ENCODE measurements around the gene NCKAP1.

The NCKAP1 gene

DNA sequence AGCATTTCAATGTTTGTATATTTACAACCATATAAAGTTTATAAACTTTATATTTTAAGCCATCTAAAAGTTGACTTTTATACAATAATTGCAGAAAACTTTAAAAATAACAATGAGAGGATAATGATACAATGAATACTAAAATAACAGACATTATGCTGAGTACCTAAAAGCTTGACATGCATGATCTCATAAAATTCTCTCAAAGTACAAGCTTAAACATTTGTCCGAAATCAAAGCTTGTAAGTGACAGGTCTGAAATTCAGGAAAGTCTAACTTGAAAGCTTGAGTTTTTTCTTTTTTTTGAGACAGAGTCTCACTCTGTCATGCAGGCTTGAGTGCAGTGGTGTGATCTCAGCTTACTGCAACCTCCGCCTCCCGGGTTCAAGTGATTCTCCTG lies 87.7 kb downstream of the NCKAP1 start:
- no peak for DNase-seq

DNA sequence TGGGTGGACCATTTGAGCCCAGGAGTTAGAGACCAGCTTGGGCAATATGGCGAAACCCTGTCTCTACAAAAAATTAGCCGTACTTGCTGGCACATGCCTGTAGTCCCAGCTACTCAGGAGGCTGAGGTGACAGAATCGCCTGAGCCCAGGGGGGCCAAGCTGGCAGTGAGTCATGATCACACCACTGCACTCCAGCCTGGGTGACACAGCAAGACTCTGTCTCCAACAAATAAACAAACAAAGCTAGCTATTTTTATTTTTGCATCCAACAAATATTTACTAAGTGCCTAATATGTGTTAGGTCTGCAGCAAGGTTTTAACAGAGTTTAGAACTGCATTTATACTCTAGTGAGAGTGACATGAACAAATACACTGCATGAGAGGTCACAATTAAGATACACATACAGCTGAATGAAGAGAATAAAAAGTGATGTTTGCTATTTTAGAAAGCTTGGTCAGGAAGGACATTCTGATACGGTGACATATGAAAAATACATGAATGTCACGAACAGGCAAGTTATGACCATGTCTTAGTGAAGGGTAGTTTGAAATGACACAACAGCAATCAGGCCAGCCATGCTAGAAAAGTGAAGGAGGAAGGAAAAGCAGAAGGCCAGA lies 88.6 kb downstream of the NCKAP1 start:
- DNase-seq, result no peak

DNA sequence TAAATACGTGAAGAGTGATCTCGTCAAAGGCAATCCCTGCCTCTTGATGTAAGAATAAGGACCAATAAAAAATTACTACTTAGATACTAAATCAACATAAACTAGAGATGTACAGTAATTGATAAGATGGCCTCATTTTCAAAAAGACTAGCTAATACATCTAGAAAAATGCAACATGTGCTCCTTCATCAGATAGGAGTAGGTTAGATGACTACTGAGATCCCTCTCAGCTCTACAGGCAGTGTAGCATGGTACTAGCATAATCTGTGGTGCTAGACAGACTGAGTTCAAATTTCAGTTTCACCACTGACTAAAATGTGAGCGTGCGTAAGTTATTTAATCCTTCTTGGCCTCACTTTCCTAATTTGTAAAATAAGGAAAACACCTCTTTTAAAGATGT lies 89.2 kb downstream of the NCKAP1 start:
- no peak for DNase-seq

DNA sequence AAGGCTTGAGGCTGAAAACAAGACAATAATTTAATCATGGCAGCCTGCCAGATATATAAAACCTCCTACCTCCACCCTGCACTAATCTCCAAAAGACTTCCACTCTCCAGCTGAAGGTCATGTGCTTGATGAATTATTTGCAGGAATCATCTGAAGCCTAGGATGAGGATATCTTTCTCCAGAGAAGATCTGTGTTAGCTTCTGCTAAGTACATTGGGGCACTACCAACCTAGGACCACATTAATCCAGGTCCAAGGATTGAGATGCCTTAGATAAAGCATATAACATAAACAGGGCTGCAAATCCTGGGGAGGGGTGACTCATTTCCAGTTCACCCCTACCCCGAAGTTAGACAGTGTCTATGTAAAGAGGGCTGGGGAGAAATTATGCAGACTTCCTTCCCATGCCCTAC lies 91.3 kb downstream of the NCKAP1 start:
- DNase-seq, result peak; percentile 8

- no peak for DNase-seq
Observed at GRCh38 chr2:182943339-182943738, 94.9 kb downstream of the NCKAP1 start.

DNA sequence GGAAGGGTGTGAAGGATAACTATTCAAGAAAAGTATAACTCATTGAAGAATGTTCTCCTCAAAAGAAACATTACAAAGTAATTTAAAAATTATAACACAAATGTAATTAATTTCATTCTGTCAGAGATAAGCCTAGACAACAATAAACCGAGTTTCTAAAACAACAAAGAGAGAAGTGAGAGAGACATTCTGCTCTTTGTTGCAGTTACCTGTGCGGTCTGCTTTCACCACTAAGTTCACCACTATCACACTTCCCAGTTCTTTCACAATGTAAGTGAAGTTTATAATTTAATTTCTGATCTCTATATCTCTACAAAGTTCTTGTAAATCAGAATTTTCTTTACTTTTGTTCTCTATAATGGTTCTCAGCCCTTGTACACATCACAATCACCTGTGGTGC lies 95.5 kb downstream of the NCKAP1 start:
- no peak for DNase-seq

GRCh38 chr2:182941919-182942318 lies 96.3 kb downstream of the NCKAP1 start:
- peak; percentile 58 for DNase-seq

- DNase-seq, result peak; percentile 13
Observed at GRCh38 chr2:182941121-182941722, 97.0 kb downstream of the NCKAP1 start.

DNA sequence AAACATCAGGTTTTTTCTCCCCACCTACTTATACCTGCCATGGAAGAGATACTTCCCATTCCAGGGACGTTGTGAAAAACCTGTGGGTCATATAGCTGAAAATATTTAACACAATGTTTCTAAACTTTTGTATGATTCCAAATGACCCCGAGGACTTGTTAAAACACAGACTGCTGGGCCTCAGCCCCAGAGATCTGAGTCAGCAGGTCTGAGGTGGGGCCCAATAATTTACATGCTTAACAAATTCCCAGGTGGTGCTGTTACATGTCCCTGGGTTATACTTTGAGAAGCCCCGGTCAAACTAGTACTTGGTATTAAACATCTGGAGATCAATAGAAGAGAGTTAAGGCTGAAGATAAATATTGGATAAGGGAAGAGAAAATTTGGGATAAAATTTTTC lies 100.4 kb downstream of the NCKAP1 start:
- no peak for DNase-seq

GRCh38 chr2:182933629-182934028 lies 104.6 kb downstream of the NCKAP1 start:
- no peak for DNase-seq

DNA sequence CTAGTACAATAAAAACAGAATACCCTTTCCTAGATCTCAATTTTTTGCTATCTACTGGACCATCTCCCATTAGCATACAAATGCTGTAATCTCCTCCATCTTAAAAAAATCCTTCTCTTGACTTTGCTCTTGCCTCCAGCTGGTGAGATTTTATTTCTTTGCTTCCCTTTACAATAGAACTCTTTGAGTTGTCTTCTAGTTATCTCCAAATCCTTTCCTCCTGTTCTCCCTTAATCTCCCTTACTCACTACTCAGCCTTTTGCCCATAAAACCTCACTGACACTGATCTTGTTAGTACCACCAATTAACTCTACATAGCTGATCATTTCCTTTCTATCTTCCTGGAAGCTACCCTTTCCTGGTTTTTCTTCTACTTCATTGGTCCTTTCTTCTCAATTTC lies 108.3 kb downstream of the NCKAP1 start:
- DNase-seq, result no peak

DNA sequence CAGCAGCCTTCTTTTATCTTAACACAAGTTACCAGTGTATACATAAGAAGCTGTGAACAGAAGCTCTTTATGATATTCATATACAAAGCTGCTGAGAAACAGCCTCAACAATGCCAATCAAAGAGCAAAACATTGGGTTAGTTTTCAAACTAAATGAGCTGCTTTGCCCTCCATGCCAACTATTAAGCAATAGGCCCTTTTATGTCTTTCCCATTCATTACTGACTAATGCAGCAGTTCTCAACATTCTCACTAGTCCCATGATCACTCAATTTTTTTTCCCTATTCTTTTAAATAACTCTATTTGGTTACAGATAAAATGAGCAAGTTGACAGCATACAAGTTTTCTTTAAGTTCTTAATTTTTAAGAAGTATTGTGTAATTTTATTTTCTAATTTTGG lies 114.0 kb downstream of the NCKAP1 start:
- no peak for DNase-seq

DNA sequence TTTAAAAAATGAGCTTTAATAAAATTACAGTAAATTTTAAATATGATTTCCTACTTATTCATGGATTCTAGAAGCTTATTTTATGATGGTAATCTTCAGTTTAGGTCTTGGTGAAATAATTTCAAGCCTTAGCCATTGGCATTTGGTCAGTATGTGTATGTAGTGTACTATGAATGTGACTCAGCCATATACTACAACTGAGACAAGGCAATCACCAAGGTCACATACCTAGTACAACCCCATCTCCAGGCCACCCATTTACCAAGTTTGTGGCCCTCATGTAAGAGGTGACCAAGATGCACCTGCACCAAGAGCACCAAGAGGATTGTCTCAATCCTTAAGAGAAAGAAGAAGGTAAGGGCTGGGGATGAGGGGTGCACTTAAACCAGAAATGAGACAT lies 117.0 kb downstream of the NCKAP1 start:
- no peak for DNase-seq

GRCh38 chr2:182920631-182921056 lies 117.6 kb downstream of the NCKAP1 start:
- DNase-seq, result no peak

- DNase-seq, result no peak
Observed at GRCh38 chr2:182920089-182920488, 118.2 kb downstream of the NCKAP1 start.

GRCh38 chr2:182918961-182919652 lies 119.2 kb downstream of the NCKAP1 start:
- no peak for DNase-seq

- DNase-seq, result no peak
Observed at GRCh38 chr2:182917924-182918323, 120.3 kb downstream of the NCKAP1 start.

DNA sequence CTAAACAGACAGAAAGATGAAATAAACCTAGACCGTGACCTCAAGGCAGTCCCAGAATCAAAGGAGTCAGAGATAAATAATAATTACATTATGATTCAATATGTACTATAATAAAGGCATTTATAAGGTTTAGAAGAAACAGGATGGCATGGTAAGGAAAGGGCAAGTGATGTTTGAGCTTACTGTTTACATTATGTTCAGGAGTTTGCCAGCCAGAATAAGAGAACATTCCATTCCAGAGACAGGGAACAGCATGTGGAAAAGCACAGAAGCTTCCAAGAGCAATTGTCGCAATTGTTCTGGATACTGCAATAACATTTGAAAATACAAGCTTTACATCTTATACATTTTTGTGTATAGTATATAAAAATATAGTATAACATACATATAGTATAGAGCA lies 121.8 kb downstream of the NCKAP1 start:
- no peak for DNase-seq

DNA sequence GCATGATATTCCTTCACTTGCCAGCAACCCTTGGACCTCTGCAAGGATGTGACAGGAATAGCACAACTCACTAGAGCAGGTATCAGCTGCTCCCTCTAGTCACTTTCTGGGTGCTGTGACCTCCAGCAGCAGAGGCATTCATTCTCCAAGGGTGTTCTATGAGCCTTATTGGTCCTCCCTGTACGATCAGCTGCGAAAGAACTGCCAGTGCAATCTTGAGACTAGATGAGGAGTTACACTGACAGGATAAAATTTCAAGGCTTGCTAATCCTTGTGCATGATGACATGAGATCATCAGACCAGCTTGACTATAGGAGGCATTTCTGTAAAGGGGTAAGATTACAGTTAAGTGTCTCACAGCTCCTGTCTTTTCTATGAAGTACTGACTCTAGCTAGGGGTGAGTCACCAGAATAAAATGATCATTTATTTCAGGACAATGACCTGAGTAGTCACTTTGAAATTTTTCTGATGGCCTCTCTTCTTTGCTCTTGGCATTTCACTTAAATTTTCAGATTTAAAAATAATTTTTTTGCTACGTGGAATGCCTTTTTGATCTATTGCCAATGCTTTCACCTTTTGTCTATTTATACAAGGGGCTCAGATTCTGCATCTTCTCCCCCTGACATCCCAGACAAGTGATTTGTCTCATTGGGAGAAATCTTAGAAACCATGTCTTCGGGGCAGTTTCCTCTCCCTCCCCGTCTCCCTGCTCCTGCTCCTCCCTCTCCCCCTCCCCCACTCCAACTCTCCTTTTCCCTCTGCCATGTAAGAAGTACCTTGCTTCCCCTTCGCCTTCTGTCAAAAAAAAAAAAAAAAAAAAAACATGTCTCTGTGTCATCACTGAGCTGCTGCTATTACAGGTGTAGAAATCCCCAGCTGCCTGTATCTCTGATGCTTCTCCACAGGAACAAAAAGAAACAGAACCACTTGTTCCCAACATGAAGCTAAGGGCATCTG lies 122.6 kb downstream of the NCKAP1 start:
- no peak for DNase-seq

- no peak for DNase-seq
Observed at GRCh38 chr2:182914852-182915251, 123.4 kb downstream of the NCKAP1 start.

GRCh38 chr2:182913064-182913463 lies 125.2 kb downstream of the NCKAP1 start:
- DNase-seq, result no peak

DNA sequence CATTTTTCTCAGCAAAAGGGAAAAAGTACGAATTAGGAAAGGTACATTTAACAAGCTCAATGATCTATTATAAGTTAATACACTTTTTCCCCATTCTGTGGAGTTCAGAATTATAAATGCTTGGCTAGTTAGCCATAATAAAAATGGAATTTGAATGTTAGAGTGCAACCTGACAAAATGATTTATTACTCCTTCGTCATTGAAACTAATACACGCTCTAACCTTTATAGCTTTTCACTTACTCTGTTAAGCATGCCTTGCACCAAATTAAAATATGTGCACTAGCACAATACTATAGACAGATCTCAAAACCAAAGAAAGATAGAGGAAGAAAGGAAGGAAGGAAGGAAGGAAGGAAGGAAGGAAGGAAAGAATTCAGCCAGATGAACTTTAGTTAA lies 125.7 kb downstream of the NCKAP1 start:
- no peak for DNase-seq

- DNase-seq, result no peak
Observed at GRCh38 chr2:182911813-182912517, 126.3 kb downstream of the NCKAP1 start.

Measured in hematopoietic multipotent progenitor cell treated with erythropoietin and hydrocortisone succinate and interleukin-3 and kit ligand, for 4 days (in vitro differentiated cells).